Thyroid gland (tissue), 4 donors: ENCODE results near the gene CROCC2. TPM values are rescaled to one million over a fixed set of nuclear protein-coding genes. Genes with fewer than 3 reads are reported as not detected.

ENCODE experiments used
- DNase-seq, 2 donors: peaks; one replicate each; pipeline ENCODE4 v3.0.0-alpha.2; 2019
- H3K27ac ChIP-seq, 3 donors: fragments of 200-600 bp; sonication (generic); 1 replicate in 2 of 3; 2 replicates in 1 of 3; pipeline ENCODE4 v1.5.1; 2016 to 2019; ENCODE audit warnings: mild to moderate bottlenecking in 1 of 3, moderate library complexity in 1 of 3
- H3K27me3 ChIP-seq: fragments of 200-600 bp; sonication (generic); one replicate; pipeline ENCODE4 v1.5.1; 2019
- H3K36me3 ChIP-seq, 2 donors: fragments of 200-600 bp; sonication (generic); one replicate each; pipeline ENCODE4 v1.5.1; 2016 to 2019
- H3K4me1 ChIP-seq, 2 donors: fragments of 200-600 bp; sonication (generic); one replicate each; pipeline ENCODE4 v1.5.1; 2017 to 2019
- H3K4me3 ChIP-seq, 3 donors: fragments of 200-600 bp; sonication (generic); replicated peaks in 1 of 3; 1 replicate in 2 of 3; 2 replicates in 1 of 3; pipeline ENCODE4 v1.5.1; 2016; ENCODE audit warnings: mild to moderate bottlenecking in 1 of 3
- H3K9me3 ChIP-seq: fragments of 200-600 bp; sonication (generic); one replicate; pipeline ENCODE4 v1.5.1; 2017
- CTCF ChIP-seq, 6 experiments: fragments of 200-600 bp in 3 of 6; fragments of 450-650 bp in 3 of 6; sonication (generic) in 3 of 6; IDR thresholded peaks; one replicate each; pipeline ENCODE4 v1.5.1; 2016 to 2019; ENCODE audit warnings: antibody characterized with exemption in 6 of 6, mild to moderate bottlenecking in 2 of 6, inconsistent platforms in 1 of 6, moderate library complexity in 1 of 6
- POLR2A ChIP-seq, 2 donors: fragments of 450-650 bp; IDR thresholded peaks; one replicate each; pipeline ENCODE4 v1.6.1; 2017; ENCODE audit warnings: antibody characterized with exemption in 2 of 2, mild to moderate bottlenecking in 2 of 2, moderate library complexity in 1 of 2
- WGBS, 2 donors: methylation state at CpG; one replicate each; pipeline ENCODE4 v1.1.5; 2017; 5-methylcytosine and 5-hydroxymethylcytosine counted together
- intact Hi-C: fragments of 100-400 bp; cut with DNase I; formaldehyde crosslinking; loops from one replicate; pipeline ENCODE4 v1.15.1; 2023
- total RNA-seq, 4 donors: library from RNA; depleted of rRNA; stranded (reverse); fragments of >200 nt; gene quantifications; one replicate each; pipeline ENCODE4 v1.2.3, GENCODE V29; 2016

The CROCC2 gene
- total RNA-seq, 4 donors from 2014 or later: not detected

DNA sequence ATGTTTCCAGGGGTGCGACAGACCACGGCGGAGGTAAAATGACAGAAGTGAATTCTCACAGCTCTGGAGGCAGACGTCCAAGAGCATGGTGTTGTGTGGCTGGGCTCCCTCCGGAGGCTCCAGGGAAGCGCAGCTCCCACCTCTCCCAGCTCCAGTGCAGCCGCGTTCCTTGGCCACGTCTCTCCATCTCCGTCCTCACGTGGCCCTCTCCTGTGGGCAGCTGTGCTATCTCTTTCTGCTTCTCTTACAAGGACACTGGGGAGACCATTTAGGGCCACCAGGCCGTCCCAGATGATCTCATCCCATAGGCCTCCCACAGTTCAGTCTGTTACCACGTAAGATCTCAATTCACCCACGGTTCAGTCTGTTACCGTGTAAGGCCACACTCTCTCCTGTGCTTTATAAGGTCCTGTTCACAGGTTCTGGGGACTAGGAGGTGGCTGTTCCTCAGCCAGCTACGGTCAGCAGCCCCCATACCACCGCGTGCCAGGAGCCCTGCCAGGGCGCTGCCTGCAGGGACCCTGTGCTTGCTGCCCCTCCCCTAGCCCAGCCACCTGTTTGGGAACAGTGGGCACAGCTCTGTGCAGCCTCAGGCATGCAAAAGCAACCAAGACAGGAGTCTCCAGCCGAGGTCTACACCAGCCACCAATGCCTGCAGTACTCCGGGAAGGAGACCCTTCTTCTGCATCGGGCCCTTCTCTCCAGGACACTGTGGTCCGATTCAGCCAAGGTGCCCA is 7.2 kb upstream of the CROCC2 start:
- Histone ChIP-seq H3K4me1 (peaks cover 0 to 13% of the 10 kb centered on the region in 2 donors), H3K27ac (no peak overlapping the region), H3K36me3 (no peaks in the 10 kb centered on the region), H3K9me3 (no peaks in the 10 kb centered on the region), H3K27me3 (no peaks in the 10 kb centered on the region), H3K4me3 (no peak overlapping the region)
- no peak for DNase-seq
- intact Hi-C loops: no loop called here
- 68 to 78% methylated on average over 19 to 21 of the region's 23 CpGs for WGBS, 2 donors
- TF ChIP-seq POLR2A (IDR thresholded peaks at IDR 0.05): no peak
- TF ChIP-seq CTCF (IDR thresholded peaks at IDR 0.05): no peak

- no peak overlapping the region for H3K27ac ChIP-seq
- H3K4me3 ChIP-seq: no peak overlapping the region
- WGBS, 2 donors: 84 to 90% methylated on average over 15 to 17 of the region's 19 CpGs
- TF ChIP-seq POLR2A (IDR thresholded peaks at IDR 0.05): no peak
- no peak for DNase-seq
- H3K9me3 ChIP-seq: no peaks in the 10 kb centered on the region
- peaks cover 0 to 12% of the 10 kb centered on the region in 2 donors for H3K4me1 ChIP-seq
- H3K36me3 ChIP-seq: no peaks in the 10 kb centered on the region
- intact Hi-C loops: no loop called here
- H3K27me3 ChIP-seq: no peaks in the 10 kb centered on the region
These were observed 6.7 kb upstream of the CROCC2 start for GRCh38 chr2:240899468-240899865.

GRCh38 chr2:240900141-240900860 is 5.8 kb upstream of the CROCC2 start:
- Histone ChIP-seq H3K27ac (no peak overlapping the region), H3K4me1 (peaks cover 0 to 12% of the 10 kb centered on the region in 2 donors), H3K4me3 (no peak overlapping the region), H3K36me3 (no peaks in the 10 kb centered on the region), H3K27me3 (no peaks in the 10 kb centered on the region), H3K9me3 (no peaks in the 10 kb centered on the region)
- DNase-seq: no peak
- intact Hi-C loops: no loop called here
- TF ChIP-seq POLR2A (IDR thresholded peaks at IDR 0.05) (no peak), CTCF (IDR thresholded peaks at IDR 0.05) (no peak)
- 87 to 89% methylated on average over 24 to 27 of the region's 27 CpGs for WGBS, 2 donors

- Histone ChIP-seq H3K27ac (no peak overlapping the region), H3K27me3 (no peaks in the 10 kb centered on the region), H3K4me3 (no peak overlapping the region), H3K36me3 (no peaks in the 10 kb centered on the region), H3K9me3 (no peaks in the 10 kb centered on the region), H3K4me1 (peaks cover 0 to 9% of the 10 kb centered on the region in 2 donors)
- TF ChIP-seq CTCF (IDR thresholded peaks at IDR 0.05): no peak
- no peak for TF ChIP-seq POLR2A (IDR thresholded peaks at IDR 0.05)
- DNase-seq: no peak
- intact Hi-C loops: no loop called here
- WGBS, 2 donors: 85 to 90% methylated on average over 13 to 14 of the region's 14 CpGs
These were observed 4.0 kb upstream of the CROCC2 start for GRCh38 chr2:240901986-240902614.

- TF ChIP-seq CTCF (IDR thresholded peaks at IDR 0.05) (no peak), POLR2A (IDR thresholded peaks at IDR 0.05) (no peak)
- Histone ChIP-seq H3K4me3 (no peak overlapping the region), H3K9me3 (no peaks in the 10 kb centered on the region), H3K36me3 (no peaks in the 10 kb centered on the region), H3K27me3 (no peaks in the 10 kb centered on the region), H3K4me1 (peaks cover 0 to 9% of the 10 kb centered on the region in 2 donors), H3K27ac (no peak overlapping the region)
- 53 to 67% methylated on average over 4 to 7 of the region's 7 CpGs for WGBS, 2 donors
- intact Hi-C loops: no loop called here
- DNase-seq: no peak
These were observed 3.5 kb upstream of the CROCC2 start for GRCh38 chr2:240902615-240903041.
